ENCODE results near the gene DMPK. TPM values are rescaled to one million over a fixed set of nuclear protein-coding genes. Genes with fewer than 3 reads are reported as not detected.
A peak's percentile ranks its signal among the peaks of the same experiment; 100 is the strongest.
"Not testable (repeated sequence)": the region's sequence is repeated elsewhere in the genome, so short reads cannot be mapped to it uniquely, and the experiment has no call there.

The DMPK gene
- total RNA-seq, 1 experiment from 2014 or later, result 8.7 TPM

GRCh38 chr19:45746866-45747265 is 35.4 kb downstream of the DMPK start:
- DNase-seq (ENCODE audit: low read depth), result no peak

GRCh38 chr19:45745606-45746005 is 36.7 kb downstream of the DMPK start:
- no peak for DNase-seq (ENCODE audit: low read depth)

- no peak for DNase-seq (ENCODE audit: low read depth)
Measured at GRCh38 chr19:45742969-45743368, 39.3 kb downstream of the DMPK start.

- peak; percentile 29 for DNase-seq (ENCODE audit: low read depth)
Measured at GRCh38 chr19:45739498-45740439, 42.5 kb downstream of the DMPK start.

GRCh38 chr19:45733160-45733810 is 49.0 kb downstream of the DMPK start, which contains the start of gene MEIOSIN:
Gene MEIOSIN (plus strand): TSS chr19:45733439. CDS start chr19:45735377, 1,938 bp downstream.
- no peak for DNase-seq (ENCODE audit: low read depth)

GRCh38 chr19:45730368-45731288 is 51.7 kb downstream of the DMPK start, which contains the start of gene FBXO46:
Gene FBXO46 (minus strand): TSS chr19:45730896. CDS start chr19:45713495, 17,401 bp downstream.
- DNase-seq (ENCODE audit: low read depth), result peak; percentile 99

- DNase-seq (ENCODE audit: low read depth), result peak; percentile 34
Measured at GRCh38 chr19:45729800-45730290, 52.4 kb downstream of the DMPK start.

- DNase-seq (ENCODE audit: low read depth), result not testable (repeated sequence)
Measured at GRCh38 chr19:45728683-45729082, 53.6 kb downstream of the DMPK start.

GRCh38 chr19:45720065-45720464 is 62.2 kb downstream of the DMPK start:
- DNase-seq (ENCODE audit: low read depth), result not testable (repeated sequence)

Other genes with a start within 250 kb of the DMPK start
- gene OPA3, start 197.7 kb downstream of the DMPK start, total RNA-seq (2014; rRNA removed; shearing (Covaris generic)), result 7.4 and 8.9 TPM in 2 replicates
- not detected in 2 replicates for gene GPR4, start 180.3 kb downstream of the DMPK start, total RNA-seq (2014; rRNA removed; shearing (Covaris generic))
- 13.0 and 14.2 TPM in 2 replicates for gene EML2, start 143.1 kb downstream of the DMPK start, total RNA-seq (2014; rRNA removed; shearing (Covaris generic))
- not detected in 2 replicates for gene GIPR, start 114.3 kb downstream of the DMPK start, total RNA-seq (2014; rRNA removed; shearing (Covaris generic))
- gene SNRPD2, start 90.5 kb downstream of the DMPK start, total RNA-seq (2014; rRNA removed; shearing (Covaris generic)), result 580 and 625 TPM in 2 replicates
- 13.0 and 22.3 TPM in 2 replicates for gene QPCTL, start 89.8 kb downstream of the DMPK start, total RNA-seq (2014; rRNA removed; shearing (Covaris generic))
- gene FBXO46, start 51.6 kb downstream of the DMPK start, total RNA-seq (2014; rRNA removed; shearing (Covaris generic)), result 7.9 and 15.0 TPM in 2 replicates
- gene MEIOSIN, start 49.1 kb downstream of the DMPK start, total RNA-seq (2014; rRNA removed; shearing (Covaris generic)), result not detected in 2 replicates
- gene SIX5, start 13.2 kb downstream of the DMPK start, total RNA-seq (2014; rRNA removed; shearing (Covaris generic)), result 5.1 and 9.5 TPM in 2 replicates
- gene DMWD, start 10.4 kb upstream of the DMPK start, total RNA-seq (2014; rRNA removed; shearing (Covaris generic)), result 16.7 and 22.1 TPM in 2 replicates
- gene RSPH6A, start 32.8 kb upstream of the DMPK start, total RNA-seq (2014; rRNA removed; shearing (Covaris generic)), result 0.06 TPM in 1 of 2 replicates, not detected in the other
- 33.0 and 55.8 TPM in 2 replicates for gene SYMPK, start 80.7 kb upstream of the DMPK start, total RNA-seq (2014; rRNA removed; shearing (Covaris generic))
- 2.1 and 2.6 TPM in 2 replicates for gene FOXA3, start 81.8 kb upstream of the DMPK start, total RNA-seq (2014; rRNA removed; shearing (Covaris generic))
- 52.9 and 60.1 TPM in 2 replicates for gene IRF2BP1, start 103.7 kb upstream of the DMPK start, total RNA-seq (2014; rRNA removed; shearing (Covaris generic))
- 0.09 and 2.5 TPM in 2 replicates for gene MYPOP, start 120.1 kb upstream of the DMPK start, total RNA-seq (2014; rRNA removed; shearing (Covaris generic))
- not detected in 2 replicates for gene NANOS2, start 132.3 kb upstream of the DMPK start, total RNA-seq (2014; rRNA removed; shearing (Covaris generic))
- gene NOVA2, start 191.4 kb upstream of the DMPK start, total RNA-seq (2014; rRNA removed; shearing (Covaris generic)), result not detected in 2 replicates
- gene CCDC61, start 213.0 kb upstream of the DMPK start, total RNA-seq (2014; rRNA removed; shearing (Covaris generic)), result 5.5 and 7.7 TPM in 2 replicates
- not detected in 2 replicates for gene PGLYRP1, start 240.6 kb upstream of the DMPK start, total RNA-seq (2014; rRNA removed; shearing (Covaris generic))